ENCODE results near the gene PRTFDC1. TPM values are rescaled to one million over a fixed set of nuclear protein-coding genes. Genes with fewer than 3 reads are reported as not detected.
"Not testable (repeated sequence)": the region's sequence is repeated elsewhere in the genome, so short reads cannot be mapped to it uniquely, and the experiment has no call there.

Gene PRTFDC1
- polyA plus RNA-seq, 3 donors = 2.1 to 11.2 (median 2.3) TPM

GRCh38 chr10:24837781-24838180, 114.6 kb downstream of the PRTFDC1 start:
- WGBS, 3 donors = 51 to 74% (median 72%) methylated on average over 2 of the region's 2 CpGs
- not testable (repeated sequence) for H3K27ac ChIP-seq (ENCODE audit: low read depth, low read length)

DNA sequence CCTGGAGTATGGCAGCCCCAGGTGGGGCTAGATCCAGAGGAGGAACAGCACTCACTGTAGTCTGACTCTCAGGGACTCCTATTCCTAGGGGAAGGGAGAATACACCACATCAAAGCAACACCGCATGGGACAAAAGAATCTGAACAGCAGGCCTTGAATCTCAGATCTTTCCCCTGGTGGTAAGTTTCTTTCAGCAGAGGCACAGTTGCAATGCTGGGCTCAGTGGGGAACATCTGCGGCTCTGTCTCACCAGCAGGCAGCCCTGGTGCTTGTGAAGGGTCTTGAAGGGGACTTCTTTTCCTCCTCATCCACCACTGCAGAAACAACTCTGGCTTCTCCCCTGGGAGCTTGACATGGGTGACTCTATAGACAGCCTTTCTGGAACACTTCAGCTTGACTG, 117.5 kb downstream of the PRTFDC1 start:
- no peak overlapping the region for H3K27ac ChIP-seq (ENCODE audit: low read depth, low read length)
- 76 to 96% (median 94%) methylated on average over 2 of the region's 2 CpGs for WGBS, 3 donors

GRCh38 chr10:24826009-24826408, 126.4 kb downstream of the PRTFDC1 start:
- H3K27ac ChIP-seq (ENCODE audit: low read depth, low read length) = no peak overlapping the region
- WGBS, 3 donors = 17 to 43% (median 31%) methylated on average over 4 of the region's 4 CpGs

- no peak overlapping the region for H3K27ac ChIP-seq (ENCODE audit: low read depth, low read length)
- WGBS, 3 donors = 6 to 9% (median 7%) methylated on average over 1 of the region's 1 CpG
Observed at GRCh38 chr10:24825551-24825950, 126.9 kb downstream of the PRTFDC1 start.

GRCh38 chr10:24824536-24824935, 127.9 kb downstream of the PRTFDC1 start:
- 56 to 62% (median 58%) methylated on average over 2 of the region's 2 CpGs for WGBS, 3 donors
- no peak overlapping the region for H3K27ac ChIP-seq (ENCODE audit: low read depth, low read length)

DNA sequence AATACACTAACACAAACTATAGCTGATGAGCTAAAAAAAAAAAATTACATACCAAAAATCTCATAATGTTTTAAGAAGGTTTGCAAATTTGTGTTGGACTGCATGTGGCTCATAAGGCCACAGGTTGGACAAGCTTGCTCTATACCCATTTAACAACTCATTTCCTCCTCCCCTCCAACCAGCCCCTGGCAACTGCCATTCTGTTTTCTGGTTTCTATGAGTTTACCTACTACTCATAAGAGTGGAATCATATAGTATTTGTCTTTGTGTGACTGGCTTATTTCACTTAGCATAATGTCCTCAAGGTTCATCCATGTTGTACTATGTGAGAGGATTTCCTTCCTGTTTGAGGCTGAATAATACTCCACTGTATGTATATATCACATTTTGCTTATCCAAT, 128.3 kb downstream of the PRTFDC1 start:
- H3K27ac ChIP-seq (ENCODE audit: low read depth, low read length) = no peak overlapping the region

DNA sequence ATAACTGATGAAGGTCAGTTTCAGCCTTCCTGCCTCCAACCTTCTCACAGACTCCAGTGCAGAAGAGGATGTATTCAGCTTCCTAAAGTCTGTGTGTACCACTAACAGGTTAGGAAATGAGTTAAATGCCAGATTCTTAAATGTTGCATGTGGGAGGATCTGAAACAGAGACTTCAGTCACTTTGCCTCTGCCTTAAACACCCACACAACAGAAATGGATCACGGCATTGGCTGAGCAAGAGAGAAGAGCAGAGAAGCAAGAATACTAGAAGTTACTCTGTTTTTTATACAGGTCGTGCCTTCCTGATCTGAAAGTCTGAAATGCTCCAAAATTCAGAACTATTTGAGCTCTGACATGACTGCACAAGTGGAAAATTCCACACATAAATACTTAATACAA, 129.8 kb downstream of the PRTFDC1 start:
- 67 to 77% (median 73%) methylated on average over 2 of the region's 2 CpGs for WGBS, 3 donors
- H3K27ac ChIP-seq (ENCODE audit: low read depth, low read length) = no peak overlapping the region

DNA sequence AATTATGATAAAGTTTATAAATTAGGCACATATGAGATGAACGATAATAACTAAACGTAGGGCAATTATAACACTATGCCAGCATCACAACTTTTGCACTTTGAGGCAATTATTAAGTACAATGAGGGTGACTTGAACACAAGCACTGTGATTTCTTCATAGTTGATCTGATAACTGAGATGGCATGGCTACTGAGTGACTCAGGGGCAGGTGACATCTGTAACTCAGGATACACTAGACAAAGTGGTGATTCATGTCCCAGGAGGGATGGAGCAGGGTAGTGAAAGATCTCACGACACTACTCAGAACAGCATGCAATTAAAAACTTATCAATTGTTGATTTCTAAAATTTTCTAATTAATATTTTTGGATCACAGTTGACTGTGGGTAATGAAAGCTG, 130.4 kb downstream of the PRTFDC1 start:
- H3K27ac ChIP-seq (ENCODE audit: low read depth, low read length) = no peak overlapping the region
- WGBS, 3 donors = 80 to 86% (median 85%) methylated on average over 3 of the region's 3 CpGs

DNA sequence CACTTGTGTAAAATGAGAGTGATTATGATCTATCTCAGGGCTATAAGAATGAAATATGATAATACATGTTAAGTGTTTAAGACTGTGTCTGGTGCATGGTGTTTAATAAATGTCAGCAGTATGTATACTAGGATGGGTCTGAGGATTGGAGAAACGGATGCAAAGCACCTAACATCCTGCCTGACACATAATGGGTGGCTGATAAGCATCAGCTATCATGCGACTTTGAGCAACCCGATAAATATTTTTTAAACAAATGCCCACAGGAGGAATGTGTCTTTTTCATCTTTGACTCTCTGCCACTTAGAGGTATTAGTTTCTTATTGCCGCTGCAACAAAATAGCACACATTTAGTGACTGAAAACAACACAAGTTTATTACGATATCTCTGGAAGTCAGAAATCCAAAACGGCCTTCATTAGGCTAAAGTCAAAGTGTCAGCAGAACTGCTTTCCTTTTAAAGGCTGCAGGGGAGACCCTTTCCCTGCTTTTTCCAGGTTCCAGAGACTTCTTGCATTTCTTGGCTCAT, 135.5 kb downstream of the PRTFDC1 start:
- WGBS, 3 donors = 89 to 91% (median 91%) methylated on average over 6 of the region's 6 CpGs
- H3K27ac ChIP-seq (ENCODE audit: low read depth, low read length) = no peak overlapping the region

GRCh38 chr10:24814568-24815313, 137.7 kb downstream of the PRTFDC1 start:
- H3K27ac ChIP-seq (ENCODE audit: low read depth, low read length) = no peak overlapping the region
- WGBS, 3 donors = 86 to 90% (median 88%) methylated on average over 11 of the region's 11 CpGs

- no peak overlapping the region for H3K27ac ChIP-seq (ENCODE audit: low read depth, low read length)
- 77 to 92% (median 91%) methylated on average over 4 of the region's 4 CpGs for WGBS, 3 donors
Observed at GRCh38 chr10:24813856-24814255, 138.6 kb downstream of the PRTFDC1 start.

DNA sequence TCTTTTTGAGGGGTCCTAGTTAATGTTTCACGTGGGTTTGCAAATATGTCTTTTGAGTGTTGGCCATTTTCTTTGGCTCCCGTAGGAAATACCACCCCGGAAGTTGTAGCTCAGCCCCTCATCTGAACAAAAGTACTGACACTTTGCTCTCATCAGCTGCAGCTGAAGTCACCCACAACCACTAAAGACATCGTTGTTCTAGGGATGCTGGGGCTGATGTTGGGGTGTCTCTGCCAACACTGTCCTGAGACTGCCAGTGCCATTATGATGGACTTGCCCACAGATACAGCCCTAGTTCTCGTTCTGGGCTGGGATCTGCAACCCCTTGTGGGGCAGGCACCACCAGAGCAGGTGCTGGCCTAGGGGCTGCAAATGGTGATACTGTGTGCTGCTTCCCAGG, 146.1 kb downstream of the PRTFDC1 start:
- H3K27ac ChIP-seq (ENCODE audit: low read depth, low read length) = no peak overlapping the region
- WGBS, 3 donors = 76 to 87% (median 84%) methylated on average over 5 of the region's 5 CpGs

DNA sequence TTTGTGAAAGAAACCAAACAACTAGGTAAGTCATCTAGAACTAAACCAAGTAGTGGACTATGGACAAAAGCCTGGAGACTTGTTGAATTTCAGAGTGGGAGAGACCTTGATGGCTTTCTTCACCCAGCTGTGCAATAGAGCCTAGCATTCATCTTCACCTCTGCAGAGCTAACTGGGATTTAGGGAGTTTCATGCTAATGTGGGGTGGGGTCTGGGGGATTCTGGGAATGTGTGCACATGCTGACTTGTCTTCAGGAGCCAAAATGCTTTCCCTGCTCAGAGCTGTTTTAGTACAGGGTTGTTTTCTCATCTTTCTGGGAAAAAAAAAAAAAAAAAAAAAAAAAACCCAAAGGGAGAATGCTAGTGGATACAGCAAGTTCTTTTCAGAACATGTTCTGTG, 147.4 kb downstream of the PRTFDC1 start:
- H3K27ac ChIP-seq (ENCODE audit: low read depth, low read length) = no peak overlapping the region

DNA sequence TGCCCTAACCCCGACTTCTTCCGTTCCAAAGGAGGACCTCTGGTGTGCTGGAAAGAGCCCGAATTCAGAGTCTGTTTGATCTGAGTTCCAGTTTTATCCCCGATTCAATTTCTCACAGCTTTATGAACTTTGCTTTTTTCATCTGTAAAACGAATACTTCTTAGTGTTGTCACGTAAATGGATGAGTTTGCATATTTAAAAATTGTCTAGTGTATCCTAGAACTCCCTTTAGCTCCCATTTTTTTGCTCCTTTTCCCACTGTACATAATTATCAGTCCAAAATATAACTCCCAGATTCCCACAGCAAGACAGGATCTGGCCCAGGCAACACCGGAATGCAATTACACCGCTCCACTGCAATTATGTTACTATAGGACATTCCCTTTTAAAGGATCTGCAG, 148.0 kb downstream of the PRTFDC1 start:
- WGBS, 3 donors = 68 to 81% (median 76%) methylated on average over 8 of the region's 8 CpGs

GRCh38 chr10:24802378-24802777, 150.0 kb downstream of the PRTFDC1 start:
- no peak overlapping the region for H3K27ac ChIP-seq (ENCODE audit: low read depth, low read length)
- WGBS, 3 donors = 91 to 93% (median 91%) methylated on average over 2 of the region's 2 CpGs

More for the DNA sequence above, 148.0 kb downstream of the PRTFDC1 start:
- H3K27ac ChIP-seq (ENCODE audit: low read depth, low read length) = no peak overlapping the region

- no peak overlapping the region for H3K27ac ChIP-seq (ENCODE audit: low read depth, low read length)
Observed at GRCh38 chr10:24800861-24801260, 151.5 kb downstream of the PRTFDC1 start.

More at GRCh38 chr10:24800861-24801260, 151.5 kb downstream of the PRTFDC1 start:
- whole genome bisulfite sequencing, 3 donors = 85 to 87% (median 86%) methylated on average over 6 of the region's 6 CpGs

Other genes with a start within 250 kb of the PRTFDC1 start
- 10 to 100 TPM; 11.4 to 44.0 (median 35.1) TPM for gene ARHGAP21, start 228.7 kb downstream of the PRTFDC1 start, polyA plus RNA-seq
- under 1 TPM in 2 of 3 donors, not detected in 1; 0.01 to 0.16 TPM for gene ENKUR, start 63.6 kb upstream of the PRTFDC1 start, polyA plus RNA-seq
- 1 to 10 TPM in 2 of 3 donors, under 1 TPM in 1; 0.80 to 2.1 (median 1.7) TPM for gene THNSL1, start 64.0 kb upstream of the PRTFDC1 start, polyA plus RNA-seq
- under 1 TPM; under 0.01 to 0.19 (median 0.12) TPM for gene GPR158, start 222.4 kb upstream of the PRTFDC1 start, polyA plus RNA-seq